HG02938 (cell line): ENCODE results near the gene TAS1R1.

Experiments used
- ATAC-seq: cut with Tn5 transposase; IDR thresholded peaks from one replicate; pipeline ENCODE4 v1.9.1; 2021; ENCODE audit warnings: mild to moderate bottlenecking, moderate library complexity; ENCODE audit not compliant: unreplicated experiment

Gene TAS1R1

DNA sequence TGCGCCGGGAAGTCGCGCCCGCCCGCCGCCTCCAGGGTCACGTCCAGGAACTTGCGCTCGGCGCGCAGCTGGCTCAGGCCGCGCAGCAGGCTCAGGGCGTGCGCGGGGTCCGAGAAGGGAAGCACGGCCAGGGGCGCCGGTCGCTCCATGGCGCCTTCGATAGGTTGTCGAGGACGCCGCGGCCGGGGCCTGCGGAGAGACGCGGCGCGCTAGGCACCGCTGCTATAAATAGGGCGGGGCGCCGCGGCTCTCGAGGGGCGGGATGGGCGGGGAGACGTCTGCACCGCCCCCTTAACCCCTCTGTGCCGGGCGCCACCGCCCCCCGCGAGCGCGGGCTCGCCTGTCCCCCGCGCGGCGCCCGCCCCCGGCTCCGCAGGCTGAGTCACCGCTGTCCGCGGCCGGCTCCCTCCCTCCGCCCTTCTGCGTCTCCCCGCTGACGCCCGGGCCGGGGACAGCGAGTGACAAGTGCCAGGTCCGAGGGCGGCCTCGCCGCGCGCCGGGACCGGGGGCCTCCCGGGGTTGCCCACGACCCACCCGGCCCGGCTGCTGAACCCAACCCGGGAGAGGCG, 47.6 kb downstream of the TAS1R1 start, which contains the start of gene KLHL21:
Gene KLHL21, minus strand, starts transcription at position 201 of the 569 bp plus-strand sequence. Its CDS starts 52 bp downstream, at position 149.
- ATAC-seq: peak; percentile 41

DNA sequence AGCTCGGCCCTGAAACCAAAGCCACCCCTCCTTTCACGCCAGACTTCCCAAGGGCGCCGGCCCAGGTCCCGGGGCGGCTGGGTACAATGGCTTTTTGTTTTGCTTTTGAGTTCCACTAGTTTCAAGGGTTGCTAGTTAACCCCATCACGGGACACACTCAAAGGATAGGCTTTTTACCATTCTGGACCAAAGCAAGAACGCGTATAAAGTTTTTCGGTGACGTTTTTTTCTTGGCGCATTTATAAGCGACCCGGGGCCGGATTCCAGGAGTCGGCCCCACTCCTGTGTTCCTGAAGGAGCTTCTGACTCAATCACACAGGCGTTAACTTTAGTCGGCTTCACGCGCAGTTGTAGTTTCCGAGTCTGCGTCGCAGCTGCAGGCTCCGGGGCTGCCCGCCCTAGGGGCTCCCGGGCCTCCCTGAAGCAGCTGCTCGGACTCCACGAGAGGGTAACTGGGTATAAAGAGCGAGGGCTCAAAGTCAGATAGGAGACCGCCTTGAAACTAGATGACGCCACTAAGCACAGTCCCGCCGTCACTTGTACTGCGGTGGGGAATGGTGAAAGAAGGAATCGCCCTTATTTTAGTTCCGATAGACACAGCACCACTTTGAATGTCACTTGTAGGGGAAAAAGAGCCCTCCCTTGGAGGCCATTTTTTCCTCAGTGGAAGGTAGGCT, 48.3 kb downstream of the TAS1R1 start:
- ATAC-seq: peak; percentile 29

- ATAC-seq: no peak
These were observed 48.9 kb downstream of the TAS1R1 start for GRCh38 chr1:6603915-6604558.

- peak; percentile 35 for ATAC-seq
These were observed 57.7 kb downstream of the TAS1R1 start for GRCh38 chr1:6612641-6613360.

- peak; percentile 91 for ATAC-seq
These were observed 58.4 kb downstream of the TAS1R1 start, which contains the start of gene PHF13 for GRCh38 chr1:6613361-6614018. Gene PHF13 (plus strand): TSS chr1:6613731. CDS start chr1:6614067, 336 bp downstream.

DNA sequence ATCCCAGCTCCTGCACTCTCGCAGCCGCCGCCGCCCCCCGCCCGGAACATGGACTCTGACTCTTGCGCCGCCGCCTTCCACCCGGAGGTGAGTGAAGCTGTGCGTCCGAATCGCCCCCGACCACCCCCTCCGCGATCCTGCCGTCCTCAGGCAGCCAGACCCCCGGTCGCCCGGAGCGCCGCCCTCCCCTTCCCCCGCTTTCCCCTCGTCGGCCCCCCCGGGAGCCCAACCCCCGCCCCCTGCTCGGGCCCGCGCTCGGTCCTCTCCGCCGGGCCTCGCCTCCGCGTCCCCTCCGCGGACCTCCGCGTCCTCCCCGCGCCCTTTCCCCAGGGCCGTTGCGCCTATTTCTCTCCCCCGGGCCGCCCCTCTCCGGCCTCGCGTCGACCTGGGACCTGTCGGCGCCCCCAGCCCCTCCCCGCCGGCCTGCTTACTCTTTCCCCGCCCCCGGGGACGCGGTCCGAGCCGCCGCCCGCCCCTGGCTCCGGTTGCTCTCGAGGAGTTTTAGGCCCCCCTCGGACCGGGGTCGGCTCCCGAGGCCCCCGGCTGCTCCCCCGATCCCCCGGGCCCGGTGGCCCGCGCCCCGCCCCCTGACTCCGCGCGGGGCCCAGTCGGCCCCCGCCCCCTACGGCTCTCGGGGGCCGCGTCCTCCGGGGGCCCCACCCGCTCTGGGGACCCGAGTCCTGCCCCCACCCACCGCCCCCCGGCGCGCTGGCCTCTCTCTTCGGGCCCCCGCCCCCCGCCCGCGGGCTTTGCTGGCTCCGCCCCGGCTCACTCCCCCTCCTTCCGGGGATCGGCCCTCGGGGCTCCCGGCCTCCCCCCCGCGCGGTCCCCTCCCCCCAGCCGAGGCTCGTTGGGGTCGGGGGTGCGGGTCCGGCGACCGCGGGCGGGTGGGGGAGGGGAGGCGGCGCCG, 59.2 kb downstream of the TAS1R1 start:
- no peak for ATAC-seq

DNA sequence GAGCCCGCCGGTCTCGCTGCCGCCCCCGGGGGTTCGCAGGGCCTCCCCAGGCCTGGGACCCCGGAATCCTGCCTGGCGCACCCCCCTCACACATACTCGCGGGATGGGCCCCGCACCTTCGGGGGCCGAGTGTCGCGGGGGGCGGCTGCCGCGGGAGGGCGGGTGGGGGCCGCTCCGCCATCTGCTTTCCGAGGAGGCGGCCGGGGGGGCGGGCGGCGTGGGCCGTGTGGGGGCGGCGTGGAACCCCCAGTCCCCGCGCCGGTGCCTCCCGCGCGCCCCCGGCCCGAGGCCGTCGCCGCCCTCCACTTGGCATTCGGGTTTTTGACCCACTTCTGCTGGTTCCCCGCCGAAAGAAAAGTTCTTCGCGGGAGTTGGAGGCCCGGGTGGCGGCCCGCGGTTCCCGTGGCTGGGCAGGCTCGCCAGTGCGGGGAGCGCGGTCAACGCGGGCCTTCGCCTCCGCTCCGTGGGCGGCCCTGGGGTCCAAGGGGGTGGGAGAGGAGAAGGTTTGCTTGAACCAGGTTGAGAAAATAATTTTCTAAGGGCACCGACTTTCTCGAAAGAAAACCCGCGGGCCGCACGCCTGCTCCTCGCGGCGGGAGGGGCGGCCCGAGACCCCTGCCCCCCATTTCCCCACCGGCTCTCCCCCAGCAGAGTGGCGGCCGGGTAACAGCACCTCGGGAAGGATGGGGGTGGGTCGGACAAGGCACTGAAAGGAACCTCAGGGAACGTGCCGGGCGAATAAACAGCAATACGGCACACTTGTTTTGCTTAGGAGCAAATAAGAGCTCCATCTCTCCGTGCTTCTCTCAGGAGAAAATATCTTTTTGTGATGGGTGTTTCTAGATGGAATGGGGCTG, 60.0 kb downstream of the TAS1R1 start:
- no peak for ATAC-seq

DNA sequence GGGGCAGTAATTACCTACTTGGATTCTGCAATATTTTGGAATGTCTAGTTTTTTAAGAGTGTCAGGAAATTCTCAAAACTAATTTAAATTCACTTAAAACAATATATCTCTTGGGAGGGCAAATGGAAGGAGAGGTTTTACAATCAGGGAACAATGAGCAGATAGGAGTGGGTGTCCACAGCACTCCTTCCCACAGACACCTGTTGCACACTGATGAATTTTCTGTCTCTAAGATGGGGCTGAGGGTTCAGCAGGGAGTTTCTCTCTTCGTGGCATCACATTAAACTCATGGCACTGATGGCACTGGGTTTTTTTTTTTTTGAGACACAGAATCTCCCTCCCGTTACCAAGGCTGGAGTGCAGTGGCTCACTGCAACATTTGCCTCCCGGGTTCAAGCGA, 63.9 kb downstream of the TAS1R1 start:
- ATAC-seq: no peak

DNA sequence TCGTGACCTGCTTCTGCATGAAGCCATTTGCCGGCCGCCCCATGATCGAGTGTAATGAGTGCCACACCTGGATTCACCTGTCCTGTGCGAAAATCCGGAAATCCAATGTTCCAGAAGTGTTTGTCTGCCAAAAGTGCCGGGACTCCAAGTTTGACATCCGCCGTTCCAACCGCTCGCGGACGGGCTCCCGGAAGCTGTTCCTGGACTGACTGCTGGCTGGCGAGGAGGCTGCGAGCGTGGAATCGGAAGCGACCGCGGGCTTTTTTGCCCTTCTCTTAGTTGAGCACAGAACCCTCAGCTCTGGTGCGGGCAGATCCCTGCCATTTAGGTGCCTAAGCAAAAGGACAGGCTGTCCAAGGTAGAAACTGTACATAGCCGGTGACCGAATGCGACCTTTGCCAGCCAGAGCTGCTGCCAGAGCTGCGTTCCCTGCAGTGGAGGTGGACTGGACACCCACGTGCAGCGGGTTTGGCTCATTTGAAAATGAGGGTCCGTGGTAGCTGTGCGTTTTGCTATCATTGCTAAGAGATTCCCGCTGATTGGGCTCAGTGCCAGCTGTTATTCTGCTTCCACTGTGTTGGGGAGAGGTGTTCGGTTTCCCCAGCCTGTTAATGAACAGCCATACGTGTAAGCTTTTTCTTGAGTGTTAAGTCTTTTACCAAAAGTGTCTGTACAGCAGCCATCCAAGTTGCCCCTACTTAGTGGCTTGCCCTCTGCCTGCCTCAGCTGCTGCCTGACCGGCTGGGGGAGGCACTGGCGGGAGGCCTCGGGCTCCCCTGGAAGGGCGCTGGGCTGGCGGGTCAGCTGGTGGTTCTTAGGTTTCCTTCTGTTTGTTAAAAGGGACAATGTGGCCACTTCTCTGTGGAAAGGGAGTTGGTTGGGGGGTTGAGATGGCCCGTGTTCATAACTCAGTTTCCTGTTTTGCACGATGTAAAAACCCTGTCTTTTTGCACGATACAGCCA, 66.6 kb downstream of the TAS1R1 start:
- ATAC-seq: no peak

- no peak for ATAC-seq
These were observed 67.5 kb downstream of the TAS1R1 start for GRCh38 chr1:6622396-6623152.

- ATAC-seq: no peak
These were observed 68.3 kb downstream of the TAS1R1 start for GRCh38 chr1:6623269-6623965.

GRCh38 chr1:6624710-6625583, 69.8 kb downstream of the TAS1R1 start, which contains the start of gene THAP3:
Gene THAP3 (plus strand): TSS chr1:6624868. CDS start chr1:6625219, 351 bp downstream.
- ATAC-seq: peak; percentile 73

- peak; percentile 12 for ATAC-seq
These were observed 70.6 kb downstream of the TAS1R1 start for GRCh38 chr1:6625584-6626149.

DNA sequence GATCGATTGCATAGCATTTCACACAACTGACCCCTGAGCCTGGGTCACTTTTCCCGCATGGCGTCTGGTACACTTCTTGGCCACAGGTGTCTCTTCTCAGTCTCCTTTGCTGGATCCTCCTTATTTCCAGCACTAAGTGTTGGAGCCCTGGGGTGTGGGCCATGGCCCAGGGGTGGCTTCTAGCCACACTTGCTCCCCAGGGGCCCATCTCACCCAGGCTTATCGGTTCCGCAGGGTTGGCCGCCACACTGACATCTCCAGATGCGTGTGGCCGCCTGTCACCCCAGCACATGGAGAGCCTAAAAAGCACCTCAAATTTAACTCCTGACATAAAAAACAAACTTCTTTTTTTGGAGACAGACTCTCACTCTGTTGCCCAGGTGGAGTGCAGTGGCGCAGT, 71.9 kb downstream of the TAS1R1 start:
- no peak for ATAC-seq
